DMS153 (cell line): ENCODE data around the gene BCO1.
"Not testable (repeated sequence)": the region's sequence is repeated elsewhere in the genome, so short reads cannot be mapped to it uniquely, and the experiment has no call there.

Experiments used
- DNase-seq: peaks from one replicate; lab custom pipeline; 2025; lab: John Stamatoyannopoulos, UW

BCO1 gene

GRCh38 chr16:81238296-81239011 is at the start of gene BCO1:
BCO1 (plus strand) TSS chr16:81238689; CDS start chr16:81238909, 220 bp downstream.
- DNase-seq = no peak

GRCh38 chr16:81189100-81189664 is 49.3 kb upstream of the BCO1 start:
- no peak for DNase-seq

- DNase-seq = no peak
Measured at GRCh38 chr16:81190667-81191066, 47.8 kb upstream of the BCO1 start.

GRCh38 chr16:81195885-81196534 is 42.5 kb upstream of the BCO1 start:
- no peak for DNase-seq

- DNase-seq = no peak
Measured at GRCh38 chr16:81198635-81199034, 39.9 kb upstream of the BCO1 start.

GRCh38 chr16:81201267-81201666 is 37.2 kb upstream of the BCO1 start:
- DNase-seq = no peak

GRCh38 chr16:81204798-81205680 is 33.5 kb upstream of the BCO1 start:
- no peak for DNase-seq

GRCh38 chr16:81207076-81207475 is 31.4 kb upstream of the BCO1 start:
- DNase-seq = no peak

GRCh38 chr16:81210807-81211206 is 27.7 kb upstream of the BCO1 start:
- no peak for DNase-seq

GRCh38 chr16:81212830-81213465 is 25.5 kb upstream of the BCO1 start:
- DNase-seq = no peak

GRCh38 chr16:81214745-81215166 is 23.7 kb upstream of the BCO1 start:
- no peak for DNase-seq

GRCh38 chr16:81216114-81216513 is 22.4 kb upstream of the BCO1 start:
- no peak for DNase-seq

- no peak for DNase-seq
Measured at GRCh38 chr16:81216706-81217105, 21.8 kb upstream of the BCO1 start.

- no peak for DNase-seq
Measured at GRCh38 chr16:81219151-81219550, 19.3 kb upstream of the BCO1 start.

- DNase-seq = no peak
Measured at GRCh38 chr16:81220349-81220748, 18.1 kb upstream of the BCO1 start.

- no peak for DNase-seq
Measured at GRCh38 chr16:81221731-81222130, 16.8 kb upstream of the BCO1 start.

GRCh38 chr16:81224824-81225223 is 13.7 kb upstream of the BCO1 start:
- no peak for DNase-seq

- not testable (repeated sequence) for DNase-seq
Measured at GRCh38 chr16:81225697-81226096, 12.8 kb upstream of the BCO1 start.

- DNase-seq = no peak
Measured at GRCh38 chr16:81227785-81228184, 10.7 kb upstream of the BCO1 start.

- DNase-seq = no peak
Measured at GRCh38 chr16:81229811-81230210, 8.7 kb upstream of the BCO1 start.

GRCh38 chr16:81231014-81231413 is 7.5 kb upstream of the BCO1 start:
- no peak for DNase-seq
